CD8-positive, alpha-beta memory T cell (primary cell): ENCODE data around the gene CDH24. TPM values are rescaled to one million over a fixed set of nuclear protein-coding genes. Genes with fewer than 3 reads are reported as not detected.

Source experiments
- CTCF ChIA-PET: fragments of 350-600 bp; sonication (Branson Sonifier 250); formaldehyde crosslinking; loops from one replicate; lab custom pipeline; 2021; ENCODE audit warnings: antibody characterized with exemption; lab: Charles Lee
- POLR2A ChIA-PET: fragments of 350-600 bp; sonication (Branson Sonifier 250); formaldehyde crosslinking; loops from one replicate; lab custom pipeline; 2021; ENCODE audit warnings: antibody characterized with exemption; lab: Charles Lee
- DNase-seq, 5 donors: peaks; one replicate each; pipeline versions ENCODE4 v3.0.0 to v3.0.0-alpha.2; 2020 to 2022; ENCODE audit warnings: mixed read lengths in 1 of 5
- H3K27ac ChIP-seq: one replicate; pipeline ENCODE4 v1.7.0; 2013; ENCODE audit warnings: low read depth, mild to moderate bottlenecking, low read length, moderate library complexity
- H3K27me3 ChIP-seq: 2 replicates; pipeline ENCODE4 v1.7.0; 2013; ENCODE audit warnings: low read length, mild to moderate bottlenecking; ENCODE audit not compliant: insufficient read depth, poor library complexity, severe bottlenecking
- H3K36me3 ChIP-seq: 2 replicates; pipeline ENCODE4 v1.7.0; 2013; ENCODE audit warnings: mild to moderate bottlenecking, low read length, moderate library complexity; ENCODE audit not compliant: insufficient read depth
- H3K4me1 ChIP-seq: 2 replicates; pipeline ENCODE4 v1.7.0; 2013; ENCODE audit warnings: mild to moderate bottlenecking, low read length, moderate library complexity; ENCODE audit not compliant: insufficient read depth
- H3K4me3 ChIP-seq: 2 replicates; pipeline ENCODE4 v1.7.0; 2013; ENCODE audit warnings: mild to moderate bottlenecking, low read length
- H3K9me3 ChIP-seq: 2 replicates; pipeline ENCODE4 v1.7.0; 2013; ENCODE audit warnings: mild to moderate bottlenecking, low read length
- H3K27ac Mint-ChIP-seq, 8 donors: one replicate each; pipeline ENCODE4 v1.8.0; 2020 to 2021; ENCODE audit warnings: mixed read lengths in 8 of 8, mild to moderate bottlenecking in 6 of 8, inconsistent platforms in 3 of 8, moderate library complexity in 3 of 8
- H3K27me3 Mint-ChIP-seq, 2 donors: one replicate each; pipeline ENCODE4 v1.8.0; 2020 to 2021; ENCODE audit warnings: mixed read lengths in 2 of 2, mild to moderate bottlenecking in 1 of 2, moderate library complexity in 1 of 2
- H3K36me3 Mint-ChIP-seq, 3 donors: one replicate each; pipeline ENCODE4 v1.8.0; 2020 to 2021; ENCODE audit warnings: mixed read lengths in 3 of 3, inconsistent platforms in 1 of 3, mild to moderate bottlenecking in 1 of 3
- H3K4me1 Mint-ChIP-seq, 3 donors: one replicate each; pipeline ENCODE4 v1.8.0; 2020 to 2021; ENCODE audit warnings: mixed read lengths in 3 of 3, inconsistent platforms in 1 of 3, mild to moderate bottlenecking in 1 of 3
- H3K4me3 Mint-ChIP-seq, 7 donors: one replicate each; pipeline ENCODE4 v1.8.0; 2020 to 2021; ENCODE audit warnings: mixed read lengths in 7 of 7, mild to moderate bottlenecking in 6 of 7, moderate library complexity in 4 of 7, inconsistent platforms in 2 of 7
- H3K9me3 Mint-ChIP-seq, 5 donors: one replicate each; pipeline ENCODE4 v1.8.0; 2020 to 2022; ENCODE audit warnings: mixed read lengths in 5 of 5, mild to moderate bottlenecking in 3 of 5, moderate library complexity in 2 of 5, inconsistent platforms in 1 of 5
- polyA plus RNA-seq: library from polyadenylated mRNA; unstranded; fragments of 300-500 nt; fragmentation: Illumina TruSeq; gene quantifications from one replicate; pipeline ENCODE4 v1.2.3, GENCODE V29; 2021
- total RNA-seq, 2 experiments: library from RNA; stranded (reverse); gene quantifications; one replicate each; pipeline ENCODE4 v1.2.3, GENCODE V29; 2021

CDH24 gene
- total and polyA plus RNA-seq, 3 experiments from 2014 or later, result 0.36 to 0.88 (median 0.82) TPM

DNA sequence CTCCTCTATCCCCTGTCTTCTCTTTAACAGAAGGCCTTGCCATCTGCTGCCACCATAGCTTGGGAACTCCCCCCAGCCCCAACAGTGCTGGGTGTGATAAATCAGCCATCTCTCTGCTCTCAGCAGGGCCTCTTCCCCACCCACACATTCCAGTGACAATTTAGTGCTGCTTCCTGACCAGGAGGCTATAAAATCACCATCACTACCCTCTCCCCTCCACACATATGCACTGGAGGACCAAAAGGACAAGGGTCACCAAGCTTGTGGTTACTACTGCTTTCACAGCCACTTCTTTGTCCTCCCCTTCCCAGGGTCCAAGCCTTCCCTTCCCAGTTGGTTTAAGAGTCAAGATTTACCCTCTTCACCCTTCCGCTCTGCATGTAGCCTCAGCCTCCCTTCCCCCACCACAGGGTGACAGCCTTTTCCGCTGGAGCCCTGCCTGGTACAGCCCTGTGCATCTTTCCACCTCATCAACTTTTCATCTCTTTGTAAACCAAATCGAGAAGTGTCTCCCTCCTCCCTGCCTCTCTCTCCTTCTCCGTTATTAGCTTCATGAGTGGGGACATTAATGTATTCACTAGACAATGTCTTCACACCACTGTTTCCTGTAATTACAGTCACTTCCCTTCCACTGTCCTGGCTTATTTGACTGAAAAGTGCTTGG, 32.0 kb downstream of the CDH24 start:
- DNase-seq, result no peak
- Mint-ChIP-seq H3K27me3 (no peaks in the 10 kb centered on the region), H3K4me3 (peak overlapping the region in 1 of 7 donors; percentile 27), H3K9me3 (no peaks in the 10 kb centered on the region), H3K4me1 (peaks cover 21 to 39% (median 29%) of the 10 kb centered on the region in 3 donors), H3K27ac (peak overlapping the region in 4 of 8 donors; percentile 23 to 60 (median 36)), H3K36me3 (peaks cover 8 to 42% (median 16%) of the 10 kb centered on the region in 3 donors)
- ChIA-PET POLR2A (interaction anchor here (2.4 kb wide), 1 partner anchor 18 kb away, joined by 10 read pairs; no protein-coding TSS in a partner anchor), CTCF (interaction anchor here (0.9 to 1.6 kb wide), 3 partner anchors 26 to 43 kb away, joined by 3 to 6 read pairs (median 3); partner anchors contain the start of genes AJUBA and CDH24)
- no peak overlapping the region for H3K27ac ChIP-seq
- H3K4me1 ChIP-seq, result peaks cover 57% of the 10 kb centered on the region
- H3K4me3 ChIP-seq, result no peak overlapping the region
- H3K36me3 ChIP-seq, result peaks cover 12% of the 10 kb centered on the region
- H3K9me3 ChIP-seq, result no peaks in the 10 kb centered on the region
- H3K27me3 ChIP-seq, result no peaks in the 10 kb centered on the region

DNA sequence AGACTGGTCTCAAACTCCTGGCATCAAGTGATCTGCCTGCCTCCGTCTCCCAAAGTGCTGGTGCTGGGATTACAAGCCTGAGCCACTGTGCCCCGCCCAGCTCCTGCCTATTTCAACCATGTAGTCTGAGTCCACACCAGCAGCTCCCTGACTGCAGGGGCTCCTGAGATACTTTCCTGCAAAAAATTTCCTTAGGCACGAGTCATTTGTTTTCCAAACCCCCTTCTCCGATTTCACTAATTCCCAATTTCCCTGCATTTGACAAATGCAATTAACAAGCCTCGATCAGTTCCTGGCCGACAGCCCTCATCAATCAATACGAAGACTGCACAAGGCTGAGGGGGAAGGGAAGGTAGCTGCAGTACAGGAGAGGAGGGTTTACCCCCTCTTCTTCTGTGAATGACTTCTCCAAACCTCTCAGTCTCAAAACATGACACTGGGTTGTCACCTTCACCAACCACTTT, 32.7 kb downstream of the CDH24 start:
- no peaks in the 10 kb centered on the region for H3K27me3 ChIP-seq
- POLR2A ChIA-PET, result interaction anchor here (2.4 kb wide), 1 partner anchor 18 kb away, joined by 10 read pairs; no protein-coding TSS in a partner anchor
- peaks cover 12% of the 10 kb centered on the region for H3K36me3 ChIP-seq
- no peak overlapping the region for H3K4me3 ChIP-seq
- CTCF ChIA-PET, result interaction anchor here (0.8 to 1.6 kb wide), 5 partner anchors 9 to 454 kb away, joined by 3 to 4 read pairs (median 3); partner anchors contain the start of genes AJUBA and CDH24
- H3K36me3 Mint-ChIP-seq, result peaks cover 8 to 42% (median 16%) of the 10 kb centered on the region in 3 donors
- no peak overlapping the region for H3K4me3 Mint-ChIP-seq
- H3K4me1 Mint-ChIP-seq, result peaks cover 21 to 39% (median 29%) of the 10 kb centered on the region in 3 donors
- H3K27me3 Mint-ChIP-seq, result no peaks in the 10 kb centered on the region
- no peak overlapping the region for H3K27ac ChIP-seq
- peaks cover 59% of the 10 kb centered on the region for H3K4me1 ChIP-seq
- DNase-seq, result no peak
- no peaks in the 10 kb centered on the region for H3K9me3 Mint-ChIP-seq
- H3K9me3 ChIP-seq, result no peaks in the 10 kb centered on the region
- H3K27ac Mint-ChIP-seq, result peak overlapping the region in 2 of 8 donors; percentile 5 to 23

DNA sequence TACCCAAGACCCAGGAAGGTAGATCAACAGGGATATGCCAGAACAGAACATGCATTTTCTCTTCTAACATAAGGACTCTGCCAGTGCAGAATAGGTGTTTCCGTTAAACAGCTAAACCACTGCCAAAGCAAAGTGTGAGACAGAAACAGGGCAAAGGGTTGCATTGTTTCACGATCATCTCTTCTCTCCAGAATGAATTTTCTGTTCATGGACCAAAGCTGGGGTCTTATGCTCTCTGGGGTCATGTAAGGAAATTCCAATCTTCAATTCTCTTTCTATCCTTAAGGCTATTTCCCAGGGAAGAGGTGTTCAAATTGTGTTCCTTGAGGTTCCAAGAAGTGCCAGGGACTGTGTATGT, 33.5 kb downstream of the CDH24 start:
- peaks cover 15 to 31% (median 22%) of the 10 kb centered on the region in 3 donors for H3K4me1 Mint-ChIP-seq

DNA sequence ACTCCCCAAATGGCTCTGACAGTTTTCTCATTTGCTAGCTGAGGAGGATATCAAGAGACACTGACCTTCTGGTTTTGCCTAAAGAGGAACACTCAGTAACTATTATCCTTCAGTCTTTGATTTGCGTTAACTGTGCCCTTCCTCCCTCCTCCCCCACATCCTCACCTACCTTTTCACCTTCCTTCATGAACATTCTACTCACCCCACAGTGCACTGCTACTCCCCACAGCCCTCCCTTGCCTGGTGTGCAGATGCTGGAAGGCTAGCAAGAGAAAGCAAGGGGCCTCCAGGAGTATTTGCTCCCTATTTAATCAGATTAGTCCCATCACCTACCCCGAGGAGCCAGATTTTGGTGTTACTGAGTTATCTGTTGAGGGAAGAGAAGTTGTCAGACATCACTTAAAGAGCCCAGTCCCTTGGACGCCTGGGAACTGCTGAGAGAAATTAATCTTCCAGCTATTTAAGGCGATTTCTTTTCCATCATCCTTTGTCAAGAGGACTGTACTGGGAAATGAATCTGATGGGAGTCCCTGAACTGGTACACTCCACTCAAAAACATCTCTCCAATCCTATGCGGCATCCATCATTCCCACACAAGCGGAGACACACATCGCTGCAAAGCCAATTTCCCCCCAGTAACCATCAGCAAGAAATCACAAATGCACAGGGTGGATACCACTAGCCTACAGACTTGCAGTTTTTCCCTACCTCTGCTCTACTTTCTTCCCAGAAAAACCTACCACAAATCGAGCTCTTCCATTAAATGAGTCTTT, 34.1 kb downstream of the CDH24 start:
- Mint-ChIP-seq H3K36me3 (peaks cover 8 to 33% (median 16%) of the 10 kb centered on the region in 3 donors), H3K27me3 (no peaks in the 10 kb centered on the region), H3K4me1 (peaks cover 11 to 27% (median 17%) of the 10 kb centered on the region in 3 donors), H3K4me3 (no peak overlapping the region), H3K27ac (peak overlapping the region in 2 of 8 donors; percentile 18 to 51), H3K9me3 (no peaks in the 10 kb centered on the region)
- CTCF ChIA-PET, result interaction anchor here (0.8 to 1.6 kb wide), 5 partner anchors 12 to 453 kb away, joined by 3 to 4 read pairs (median 3); partner anchors contain the start of gene CDH24
- POLR2A ChIA-PET, result interaction anchor here (0.6 to 2.4 kb wide), 3 partner anchors 16 to 433 kb away, joined by 3 to 10 read pairs (median 4); no protein-coding TSS in a partner anchor
- Histone ChIP-seq H3K36me3 (peaks cover 12% of the 10 kb centered on the region), H3K9me3 (no peaks in the 10 kb centered on the region), H3K4me3 (no peak overlapping the region), H3K27me3 (no peaks in the 10 kb centered on the region), H3K4me1 (peaks cover 46% of the 10 kb centered on the region), H3K27ac (no peak overlapping the region)
- no peak for DNase-seq

More for the DNA sequence above, 33.5 kb downstream of the CDH24 start:
- H3K4me3 ChIP-seq, result no peak overlapping the region
- Mint-ChIP-seq H3K27me3 (no peaks in the 10 kb centered on the region), H3K36me3 (peaks cover 8 to 37% (median 16%) of the 10 kb centered on the region in 3 donors), H3K4me3 (no peak overlapping the region), H3K27ac (no peak overlapping the region), H3K9me3 (no peaks in the 10 kb centered on the region)
- ChIA-PET POLR2A (interaction anchor here (0.6 to 2.4 kb wide), 3 partner anchors 17 to 434 kb away, joined by 3 to 10 read pairs (median 4); no protein-coding TSS in a partner anchor), CTCF (interaction anchor here (0.8 to 1.6 kb wide), 6 partner anchors 9 to 453 kb away, joined by 3 to 4 read pairs (median 3); partner anchors contain the start of gene CDH24)
- DNase-seq, result no peak
- H3K9me3 ChIP-seq, result no peaks in the 10 kb centered on the region
- no peaks in the 10 kb centered on the region for H3K27me3 ChIP-seq
- no peak overlapping the region for H3K27ac ChIP-seq
- peaks cover 12% of the 10 kb centered on the region for H3K36me3 ChIP-seq
- peaks cover 51% of the 10 kb centered on the region for H3K4me1 ChIP-seq

DNA sequence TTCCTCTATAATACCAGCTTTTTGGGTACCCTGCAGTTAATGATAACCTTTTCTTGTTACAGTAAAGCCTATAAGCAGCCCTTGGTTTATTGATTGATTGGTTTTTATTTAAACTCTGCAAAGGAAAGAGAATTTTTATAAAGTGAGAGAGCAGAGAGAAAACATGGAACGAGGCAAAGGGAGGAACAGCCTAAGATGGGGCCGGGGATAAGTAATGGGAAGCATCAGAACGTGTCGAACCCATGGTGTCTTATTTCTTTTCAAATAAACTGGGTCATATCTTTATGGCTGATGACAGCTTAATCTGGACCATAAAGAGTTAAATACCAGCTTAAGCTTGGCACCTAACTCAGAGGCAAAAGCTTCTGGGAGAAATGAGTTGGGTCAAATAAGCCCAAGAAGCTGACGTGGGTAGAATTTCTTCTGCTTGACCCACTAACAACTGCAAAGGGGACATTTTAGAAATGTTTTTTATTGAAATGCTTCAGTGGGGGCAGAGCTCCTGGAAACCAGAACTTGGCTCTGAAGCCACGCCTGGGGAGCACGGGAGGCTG, 35.4 kb downstream of the CDH24 start:
- Histone ChIP-seq H3K36me3 (peaks cover 12% of the 10 kb centered on the region), H3K4me1 (peaks cover 46% of the 10 kb centered on the region), H3K4me3 (no peak overlapping the region), H3K27ac (no peak overlapping the region), H3K9me3 (no peaks in the 10 kb centered on the region), H3K27me3 (no peaks in the 10 kb centered on the region)
- H3K9me3 Mint-ChIP-seq, result no peaks in the 10 kb centered on the region
- no peak overlapping the region for H3K4me3 Mint-ChIP-seq
- ChIA-PET CTCF (interaction anchor here (0.9 to 1.2 kb wide), 3 partner anchors 15 to 36 kb away, joined by 3 to 6 read pairs (median 4); partner anchors contain the start of gene CDH24), POLR2A (no interaction called here)
- H3K36me3 Mint-ChIP-seq, result peaks cover 8 to 27% (median 16%) of the 10 kb centered on the region in 3 donors
- DNase-seq, result no peak
- H3K27ac Mint-ChIP-seq, result no peak overlapping the region
- peaks cover 6 to 24% (median 11%) of the 10 kb centered on the region in 3 donors for H3K4me1 Mint-ChIP-seq
- no peaks in the 10 kb centered on the region for H3K27me3 Mint-ChIP-seq

DNA sequence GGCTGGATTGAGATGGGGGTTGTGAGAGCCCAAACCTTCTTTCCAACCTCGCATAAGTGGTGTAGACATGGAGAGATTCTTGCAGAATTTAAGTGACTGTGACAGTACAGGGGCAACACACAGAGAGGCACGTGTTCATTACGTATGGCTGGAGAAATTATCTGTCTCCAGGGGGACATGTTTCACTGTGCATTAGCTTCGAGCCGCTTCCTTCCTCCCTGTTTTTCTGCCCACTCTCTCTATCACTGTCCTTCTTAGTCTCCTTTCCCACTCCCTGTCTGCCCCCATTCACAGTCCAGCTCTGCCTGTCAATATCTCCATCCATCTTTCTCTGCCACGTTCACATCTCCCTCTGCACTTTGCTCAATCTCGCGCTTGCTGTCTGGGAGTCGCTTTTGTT, 35.9 kb downstream of the CDH24 start:
- Histone ChIP-seq H3K4me3 (peak overlapping the region; percentile 7), H3K4me1 (peaks cover 46% of the 10 kb centered on the region), H3K27ac (no peak overlapping the region), H3K27me3 (no peaks in the 10 kb centered on the region), H3K36me3 (peaks cover 12% of the 10 kb centered on the region), H3K9me3 (no peaks in the 10 kb centered on the region)
- Mint-ChIP-seq H3K9me3 (no peaks in the 10 kb centered on the region), H3K4me1 (peaks cover 6 to 24% (median 11%) of the 10 kb centered on the region in 3 donors), H3K27ac (no peak overlapping the region), H3K27me3 (no peaks in the 10 kb centered on the region), H3K4me3 (no peak overlapping the region), H3K36me3 (peaks cover 8 to 27% (median 16%) of the 10 kb centered on the region in 3 donors)
- POLR2A ChIA-PET, result no interaction called here
- CTCF ChIA-PET, result interaction anchor here (0.9 to 1.2 kb wide), 2 partner anchors 14 to 26 kb away, joined by 3 to 4 read pairs; no protein-coding TSS in a partner anchor
- no peak for DNase-seq
